GM10847 (cell line): ENCODE measurements around the gene KCNH5.

ENCODE experiments used
- POLR2A ChIP-seq: IDR thresholded peaks from 2 replicates; pipeline ENCODE4 v1.6.1; 2011; ENCODE audit not compliant: insufficient read length; ENCODE audit errors: extremely low read depth

KCNH5 gene

GRCh38 chr14:63026491-63026890 lies 18.8 kb downstream of the KCNH5 start:
- no peak for TF ChIP-seq POLR2A

GRCh38 chr14:63014621-63015020 lies 30.6 kb downstream of the KCNH5 start:
- no peak for TF ChIP-seq POLR2A

- no peak for TF ChIP-seq POLR2A
Observed at GRCh38 chr14:63012171-63012570, 33.1 kb downstream of the KCNH5 start.

- no peak for TF ChIP-seq POLR2A
Observed at GRCh38 chr14:63011623-63012022, 33.6 kb downstream of the KCNH5 start.

- no peak for TF ChIP-seq POLR2A
Observed at GRCh38 chr14:63009495-63009894, 35.8 kb downstream of the KCNH5 start.

GRCh38 chr14:63006531-63006930 lies 38.7 kb downstream of the KCNH5 start:
- no peak for TF ChIP-seq POLR2A

GRCh38 chr14:62994096-62994495 lies 51.2 kb downstream of the KCNH5 start:
- TF ChIP-seq POLR2A = no peak

GRCh38 chr14:62988967-62989366 lies 56.3 kb downstream of the KCNH5 start:
- no peak for TF ChIP-seq POLR2A

GRCh38 chr14:62983821-62984220 lies 61.4 kb downstream of the KCNH5 start:
- no peak for TF ChIP-seq POLR2A

- TF ChIP-seq POLR2A = no peak
Observed at GRCh38 chr14:62980693-62981092, 64.6 kb downstream of the KCNH5 start.

- no peak for TF ChIP-seq POLR2A
Observed at GRCh38 chr14:62957562-62957961, 87.7 kb downstream of the KCNH5 start.

GRCh38 chr14:62956413-62956812 lies 88.8 kb downstream of the KCNH5 start:
- no peak for TF ChIP-seq POLR2A

GRCh38 chr14:62954165-62954564 lies 91.1 kb downstream of the KCNH5 start:
- no peak for TF ChIP-seq POLR2A

- no peak for TF ChIP-seq POLR2A
Observed at GRCh38 chr14:62952226-62952625, 93.0 kb downstream of the KCNH5 start.

GRCh38 chr14:62947301-62947700 lies 98.0 kb downstream of the KCNH5 start:
- TF ChIP-seq POLR2A = no peak

- no peak for TF ChIP-seq POLR2A
Observed at GRCh38 chr14:62946221-62946620, 99.0 kb downstream of the KCNH5 start.

- no peak for TF ChIP-seq POLR2A
Observed at GRCh38 chr14:62943202-62943601, 102.1 kb downstream of the KCNH5 start.

- TF ChIP-seq POLR2A = no peak
Observed at GRCh38 chr14:62939970-62940369, 105.3 kb downstream of the KCNH5 start.

- TF ChIP-seq POLR2A = no peak
Observed at GRCh38 chr14:62938778-62939177, 106.5 kb downstream of the KCNH5 start.

- TF ChIP-seq POLR2A = no peak
Observed at GRCh38 chr14:62934439-62934838, 110.8 kb downstream of the KCNH5 start.
